ENCODE data around the gene ARHGEF2.

DNA sequence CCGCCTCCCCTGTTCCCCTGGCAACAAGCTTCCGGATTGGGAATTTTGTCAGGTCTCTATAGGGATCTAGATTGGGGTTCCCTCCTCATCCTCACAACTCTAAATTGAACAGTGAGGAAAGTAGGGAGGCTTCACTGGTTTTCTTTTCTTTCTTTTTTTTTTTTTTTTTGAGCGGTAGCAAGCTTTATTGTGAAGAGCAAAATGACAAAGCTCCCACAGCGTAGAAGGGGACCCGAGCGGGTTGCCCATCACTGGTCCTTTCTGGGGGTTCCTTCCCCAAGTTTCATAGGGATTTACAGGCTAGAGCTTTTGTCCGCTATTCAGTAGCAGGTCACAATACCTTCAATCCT lies 10.3 kb downstream of the ARHGEF2 start:
- TF ChIP-seq, protein P1, sequence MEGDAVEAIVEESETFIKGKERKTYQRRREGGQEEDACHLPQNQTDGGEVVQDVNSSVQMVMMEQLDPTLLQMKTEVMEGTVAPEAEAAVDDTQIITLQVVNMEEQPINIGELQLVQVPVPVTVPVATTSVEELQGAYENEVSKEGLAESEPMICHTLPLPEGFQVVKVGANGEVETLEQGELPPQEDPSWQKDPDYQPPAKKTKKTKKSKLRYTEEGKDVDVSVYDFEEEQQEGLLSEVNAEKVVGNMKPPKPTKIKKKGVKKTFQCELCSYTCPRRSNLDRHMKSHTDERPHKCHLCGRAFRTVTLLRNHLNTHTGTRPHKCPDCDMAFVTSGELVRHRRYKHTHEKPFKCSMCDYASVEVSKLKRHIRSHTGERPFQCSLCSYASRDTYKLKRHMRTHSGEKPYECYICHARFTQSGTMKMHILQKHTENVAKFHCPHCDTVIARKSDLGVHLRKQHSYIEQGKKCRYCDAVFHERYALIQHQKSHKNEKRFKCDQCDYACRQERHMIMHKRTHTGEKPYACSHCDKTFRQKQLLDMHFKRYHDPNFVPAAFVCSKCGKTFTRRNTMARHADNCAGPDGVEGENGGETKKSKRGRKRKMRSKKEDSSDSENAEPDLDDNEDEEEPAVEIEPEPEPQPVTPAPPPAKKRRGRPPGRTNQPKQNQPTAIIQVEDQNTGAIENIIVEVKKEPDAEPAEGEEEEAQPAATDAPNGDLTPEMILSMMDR (conservative IDR thresholded peaks at IDR 0.05; ENCODE audit: low read length), result no peak
- no peak for TF ChIP-seq EZH2phosphoT487 (IDR thresholded peaks at IDR 0.05; ENCODE audit: borderline replicate concordance)
